Sigmoid colon (tissue), 7 donors: ENCODE data around the gene DDX51. TPM values are rescaled to one million over a fixed set of nuclear protein-coding genes. Genes with fewer than 3 reads are reported as not detected.
A peak's percentile ranks its signal among the peaks of the same experiment; 100 is the strongest.

Experiments used
- DNase-seq: peaks from one replicate; pipeline ENCODE4 v3.0.0-alpha.2; 2019
- H3K27ac ChIP-seq, 4 donors: fragments of 200-600 bp; sonication (generic); one replicate each; pipeline ENCODE4 v1.5.1; 2016 to 2019; ENCODE audit warnings: mild to moderate bottlenecking in 1 of 4
- H3K27me3 ChIP-seq, 3 donors: fragments of 200-600 bp; sonication (generic); one replicate each; pipeline ENCODE4 v1.5.1; 2019; ENCODE audit warnings: mild to moderate bottlenecking in 1 of 3
- H3K36me3 ChIP-seq, 4 donors: fragments of 200-600 bp; sonication (generic); one replicate each; pipeline ENCODE4 v1.5.1; 2016 to 2019
- H3K4me1 ChIP-seq, 4 donors: fragments of 200-600 bp; sonication (generic); one replicate each; pipeline ENCODE4 v1.5.1; 2017 to 2019
- H3K4me3 ChIP-seq, 4 donors: fragments of 200-600 bp; sonication (generic); one replicate each; pipeline ENCODE4 v1.5.1; 2017 to 2019; ENCODE audit warnings: mild to moderate bottlenecking in 2 of 4, moderate library complexity in 1 of 4
- H3K9me3 ChIP-seq, 4 donors: fragments of 200-600 bp in 3 of 4; sonication (generic) in 3 of 4; one replicate each; pipeline versions ENCODE4 v1.5.1 to v1.6.1; 2013 to 2019
- EP300 ChIP-seq, 4 donors: sonication (generic); formaldehyde crosslinking; IDR thresholded peaks; one replicate each; pipeline ENCODE4 v1.6.1; 2017; ENCODE audit warnings: antibody characterized with exemption in 4 of 4
- POLR2A ChIP-seq, 2 donors: fragments of 450-650 bp; IDR thresholded peaks; one replicate each; pipeline ENCODE4 v1.6.1; 2016; ENCODE audit warnings: antibody characterized with exemption in 2 of 2, mild to moderate bottlenecking in 2 of 2, moderate library complexity in 2 of 2
- POLR2AphosphoS5 ChIP-seq, 4 donors: sonication (generic); formaldehyde crosslinking; IDR thresholded peaks; one replicate each; pipeline ENCODE4 v1.6.1; 2017; ENCODE audit warnings: antibody characterized with exemption in 4 of 4
- WGBS, 2 donors: extraction: QIAGEN DNeasy Blood & Tissue Kit; methylation state at CpG; one replicate each; pipeline ENCODE4 v1.1.7; 2013; 5-methylcytosine and 5-hydroxymethylcytosine counted together
- intact Hi-C: fragments of 100-400 bp; cut with DNase I; formaldehyde crosslinking; loops from one replicate; pipeline ENCODE4 v1.15.1; 2023
- polyA plus RNA-seq, 3 donors: library from polyadenylated mRNA; stranded (reverse); fragments of 200-250 nt; gene quantifications; one replicate each; pipeline ENCODE4 v1.2.3, GENCODE V29; 2013
- total RNA-seq, 4 donors: library from RNA; depleted of rRNA; stranded (reverse); fragments of >200 nt; gene quantifications; one replicate each; pipeline ENCODE4 v1.1.0, GENCODE V29; 2016
- TF ChIP-seq, protein P1 (sequence below), 4 experiments: fragments of 450-650 bp in 3 of 4; fragments of 200-600 bp in 1 of 4; IDR thresholded peaks; one replicate each; pipeline ENCODE4 v1.5.1; 2016 to 2019; ENCODE audit warnings: antibody characterized with exemption in 4 of 4, mild to moderate bottlenecking in 3 of 4, moderate library complexity in 2 of 4
- donor health status: healthy with polysubstance abuse.
- donor health status: Bipolar disorder and iron deficiency.
- donor health status: healthy.

Gene DDX51
- total and polyA plus RNA-seq, 7 donors = 3.9 to 22.4 (median 7.2) TPM

DNA sequence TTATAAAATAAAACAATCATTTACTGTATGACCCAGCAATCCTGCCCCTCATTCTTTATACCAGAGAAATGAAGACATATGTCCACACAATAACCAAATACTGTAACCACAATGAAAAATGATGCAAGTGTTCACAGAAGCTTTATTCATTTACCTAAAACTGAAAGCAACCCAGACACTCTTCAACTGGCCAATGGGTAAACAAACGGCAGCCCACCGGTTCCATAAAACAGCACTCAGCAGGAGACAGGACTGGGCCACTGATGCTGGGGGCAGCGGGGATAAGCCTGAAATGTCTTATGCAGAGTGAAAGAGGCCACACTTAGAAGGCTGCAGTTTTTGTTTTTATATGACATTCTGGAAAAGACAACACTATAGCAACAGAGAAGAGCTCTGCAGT lies 15.1 kb downstream of the DDX51 start:
- H3K4me1 ChIP-seq = no peaks in the 10 kb centered on the region
- no peaks in the 10 kb centered on the region for H3K27me3 ChIP-seq
- WGBS, 2 donors = 96 to 99% methylated on average over 3 of the region's 3 CpGs
- peaks cover 11 to 49% (median 23%) of the 10 kb centered on the region in 4 donors for H3K36me3 ChIP-seq
- no peak overlapping the region for H3K4me3 ChIP-seq
- no peaks in the 10 kb centered on the region for H3K9me3 ChIP-seq
- TF ChIP-seq POLR2A (IDR thresholded peaks at IDR 0.05) = no peak
- no peak for TF ChIP-seq EP300 (IDR thresholded peaks at IDR 0.05)
- no peak for TF ChIP-seq POLR2AphosphoS5 (IDR thresholded peaks at IDR 0.05)
- TF ChIP-seq, protein P1, sequence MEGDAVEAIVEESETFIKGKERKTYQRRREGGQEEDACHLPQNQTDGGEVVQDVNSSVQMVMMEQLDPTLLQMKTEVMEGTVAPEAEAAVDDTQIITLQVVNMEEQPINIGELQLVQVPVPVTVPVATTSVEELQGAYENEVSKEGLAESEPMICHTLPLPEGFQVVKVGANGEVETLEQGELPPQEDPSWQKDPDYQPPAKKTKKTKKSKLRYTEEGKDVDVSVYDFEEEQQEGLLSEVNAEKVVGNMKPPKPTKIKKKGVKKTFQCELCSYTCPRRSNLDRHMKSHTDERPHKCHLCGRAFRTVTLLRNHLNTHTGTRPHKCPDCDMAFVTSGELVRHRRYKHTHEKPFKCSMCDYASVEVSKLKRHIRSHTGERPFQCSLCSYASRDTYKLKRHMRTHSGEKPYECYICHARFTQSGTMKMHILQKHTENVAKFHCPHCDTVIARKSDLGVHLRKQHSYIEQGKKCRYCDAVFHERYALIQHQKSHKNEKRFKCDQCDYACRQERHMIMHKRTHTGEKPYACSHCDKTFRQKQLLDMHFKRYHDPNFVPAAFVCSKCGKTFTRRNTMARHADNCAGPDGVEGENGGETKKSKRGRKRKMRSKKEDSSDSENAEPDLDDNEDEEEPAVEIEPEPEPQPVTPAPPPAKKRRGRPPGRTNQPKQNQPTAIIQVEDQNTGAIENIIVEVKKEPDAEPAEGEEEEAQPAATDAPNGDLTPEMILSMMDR (IDR thresholded peaks at IDR 0.05) = no peak
- DNase-seq = peak; percentile 14
- intact Hi-C loops = no loop called here
- H3K27ac ChIP-seq = no peak overlapping the region

DNA sequence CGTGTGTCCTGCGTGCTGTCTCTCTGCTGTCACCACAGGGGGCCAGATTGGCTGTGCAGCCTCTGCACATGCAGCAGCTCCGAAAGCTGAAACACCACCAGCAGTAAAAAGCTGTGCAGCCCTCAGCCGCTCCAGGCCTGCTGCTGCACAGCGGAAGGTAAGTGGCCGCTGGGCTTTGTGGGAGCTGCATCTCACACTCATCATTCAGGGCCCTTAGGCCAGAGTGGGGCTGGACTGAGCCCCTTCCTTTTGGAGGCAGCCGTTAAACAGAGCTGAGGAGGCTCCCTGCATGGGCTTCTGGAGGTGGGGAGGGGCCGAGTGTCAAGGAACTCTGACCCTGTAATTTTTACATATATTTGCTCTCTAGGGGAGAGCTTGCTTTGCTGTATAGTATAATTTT lies 17.1 kb downstream of the DDX51 start:
- H3K36me3 ChIP-seq = peaks cover 16 to 69% (median 26%) of the 10 kb centered on the region in 4 donors
- H3K4me3 ChIP-seq = no peak overlapping the region
- H3K27me3 ChIP-seq = no peaks in the 10 kb centered on the region
- H3K9me3 ChIP-seq = no peaks in the 10 kb centered on the region
- intact Hi-C loops = no loop called here
- peak; percentile 32 for DNase-seq
- no peak overlapping the region for H3K27ac ChIP-seq
- no peak for TF ChIP-seq POLR2A (IDR thresholded peaks at IDR 0.05)
- WGBS, 2 donors = 97% methylated on average over 8 of the region's 8 CpGs
- H3K4me1 ChIP-seq = no peaks in the 10 kb centered on the region

DNA sequence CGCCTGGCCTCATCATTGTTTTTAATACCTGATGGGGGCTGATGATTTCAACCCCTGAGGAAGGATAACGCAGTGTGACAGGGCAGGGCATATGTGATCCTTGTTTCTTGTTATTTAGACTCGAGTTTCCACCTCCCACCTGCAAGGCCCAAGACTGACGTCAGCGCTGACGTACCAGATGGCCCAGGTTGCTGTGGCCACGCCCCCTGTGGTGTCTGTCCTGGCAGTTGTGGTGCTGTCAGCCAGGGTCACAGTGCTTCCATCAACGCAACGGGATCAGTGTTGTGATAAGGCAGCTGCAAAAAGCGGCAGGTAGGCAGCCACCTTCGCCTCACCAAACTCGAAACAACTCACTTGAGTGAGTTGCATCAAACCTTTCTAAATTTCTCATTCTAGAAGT lies 18.4 kb downstream of the DDX51 start:
- Histone ChIP-seq H3K27ac (no peak overlapping the region), H3K36me3 (peaks cover 17 to 82% (median 34%) of the 10 kb centered on the region in 4 donors), H3K27me3 (no peaks in the 10 kb centered on the region), H3K4me1 (no peaks in the 10 kb centered on the region), H3K4me3 (no peak overlapping the region), H3K9me3 (no peaks in the 10 kb centered on the region)
- intact Hi-C loops = no loop called here
- 95 to 97% methylated on average over 12 of the region's 12 CpGs for WGBS, 2 donors
- TF ChIP-seq EP300 (IDR thresholded peaks at IDR 0.05) (no peak), POLR2A (IDR thresholded peaks at IDR 0.05) (no peak), POLR2AphosphoS5 (IDR thresholded peaks at IDR 0.05) (no peak)
- TF ChIP-seq, protein P1 (IDR thresholded peaks at IDR 0.05) = no peak
- DNase-seq = peak; percentile 59

DNA sequence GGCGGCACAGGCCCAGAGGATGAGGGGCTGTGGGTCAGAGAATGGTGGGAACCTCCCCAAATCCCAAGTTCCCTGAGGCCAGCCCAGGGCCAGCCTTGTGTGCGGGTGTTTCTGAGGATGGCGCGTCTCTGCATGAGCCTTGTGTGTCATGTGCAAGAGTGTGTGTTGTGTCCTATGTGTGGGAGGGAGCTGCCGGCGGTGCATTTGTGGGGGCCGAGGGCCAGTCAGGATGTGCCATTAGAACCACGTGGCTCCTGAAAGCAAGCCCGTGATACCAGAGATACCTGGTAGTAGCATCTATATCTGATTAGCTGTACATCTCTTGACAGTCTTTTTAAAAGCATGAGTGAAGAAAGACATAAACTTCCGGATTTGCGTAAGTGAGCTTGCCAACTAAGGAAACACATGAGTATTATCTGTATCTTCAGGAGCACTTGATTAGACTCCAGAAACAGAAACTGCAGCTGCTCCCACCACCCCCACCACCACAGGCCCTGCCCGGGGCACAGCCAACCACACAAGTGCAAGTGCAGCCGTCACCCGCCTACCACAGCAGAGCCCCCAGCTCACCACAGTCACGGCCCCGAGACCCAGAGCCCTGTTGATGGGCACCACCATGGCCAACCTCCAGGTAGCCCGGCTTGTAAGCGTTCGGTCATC lies 19.2 kb downstream of the DDX51 start:
- no peaks in the 10 kb centered on the region for H3K4me1 ChIP-seq
- no peak overlapping the region for H3K4me3 ChIP-seq
- H3K27me3 ChIP-seq = no peaks in the 10 kb centered on the region
- no peaks in the 10 kb centered on the region for H3K9me3 ChIP-seq
- 86 to 98% methylated on average over 19 of the region's 19 CpGs for WGBS, 2 donors
- intact Hi-C loops = no loop called here
- TF ChIP-seq EP300 (IDR thresholded peaks at IDR 0.05) = no peak
- TF ChIP-seq POLR2AphosphoS5 (IDR thresholded peaks at IDR 0.05) = no peak
- TF ChIP-seq, protein P1 (IDR thresholded peaks at IDR 0.05) = no peak
- TF ChIP-seq POLR2A (IDR thresholded peaks at IDR 0.05) = no peak
- no peak for DNase-seq
- peaks cover 17 to 90% (median 39%) of the 10 kb centered on the region in 4 donors for H3K36me3 ChIP-seq
- H3K27ac ChIP-seq = no peak overlapping the region

DNA sequence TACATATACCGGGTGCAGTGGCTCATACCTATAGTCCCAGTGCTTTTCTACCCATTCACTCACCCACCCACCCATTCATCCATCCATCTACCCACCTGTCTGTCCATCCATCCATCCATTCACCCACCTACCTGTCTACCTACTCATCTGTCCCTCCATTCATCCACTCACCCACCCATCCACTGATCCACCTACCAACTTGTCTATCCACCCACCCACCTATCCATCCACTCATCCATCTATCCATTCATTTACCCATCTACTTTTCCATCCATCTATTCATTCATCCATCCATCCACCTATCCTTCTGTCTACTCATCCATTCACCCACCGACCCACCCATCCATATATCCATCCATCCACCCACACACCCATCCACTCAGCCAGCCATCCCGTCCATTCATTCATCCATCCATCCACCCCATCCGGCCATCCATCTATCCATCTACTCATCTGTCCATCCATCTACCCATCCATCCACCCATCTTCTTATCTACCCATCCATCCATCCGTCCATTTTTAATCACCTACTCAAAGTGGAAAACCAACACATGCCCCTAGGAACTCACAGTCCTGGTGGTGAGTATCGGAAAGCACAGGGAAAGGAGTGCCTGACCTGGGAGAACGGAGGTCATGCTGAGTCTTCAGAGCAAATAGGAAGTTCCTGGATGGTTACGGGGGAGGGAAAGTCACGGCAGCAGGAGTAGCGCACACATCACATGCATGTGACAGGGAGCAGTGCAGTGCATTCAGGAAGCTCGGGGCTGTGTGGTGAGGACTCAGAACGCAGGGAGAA lies 20.0 kb downstream of the DDX51 start:
- peaks cover 17 to 93% (median 40%) of the 10 kb centered on the region in 4 donors for H3K36me3 ChIP-seq
- intact Hi-C loops = no loop called here

More for the DNA sequence above, 20.0 kb downstream of the DDX51 start:
- no peak overlapping the region for H3K27ac ChIP-seq
- no peaks in the 10 kb centered on the region for H3K27me3 ChIP-seq
- no peak for DNase-seq
- TF ChIP-seq POLR2A (IDR thresholded peaks at IDR 0.05) (no peak), POLR2AphosphoS5 (IDR thresholded peaks at IDR 0.05) (no peak), EP300 (IDR thresholded peaks at IDR 0.05) (no peak)
- TF ChIP-seq, protein P1 (IDR thresholded peaks at IDR 0.05) = no peak
- 88 to 98% methylated on average over 12 of the region's 12 CpGs for WGBS, 2 donors
- H3K9me3 ChIP-seq = no peaks in the 10 kb centered on the region
- no peaks in the 10 kb centered on the region for H3K4me1 ChIP-seq
- H3K4me3 ChIP-seq = no peak overlapping the region
